Frontal cortex (tissue), 4 donors: ENCODE data around the gene UNC13A. TPM values are rescaled to one million over a fixed set of nuclear protein-coding genes. Genes with fewer than 3 reads are reported as not detected.
"Not testable (repeated sequence)": the region's sequence is repeated elsewhere in the genome, so short reads cannot be mapped to it uniquely, and the experiment has no call there.

ENCODE experiments used
- DNase-seq, 2 donors: peaks; one replicate each; pipeline ENCODE4 v3.0.0; 2012; ENCODE audit warnings: low spot score in 2 of 2
- FAIRE-seq: peaks from 2 replicates; lab custom pipeline; 2012; peaks lifted over from hg19 to GRCh38; lab: Jason Lieb, UNC
- total RNA-seq: library from RNA; depleted of rRNA; stranded (reverse); fragments of >200 nt; gene quantifications from one replicate; pipeline ENCODE4 v1.2.3, GENCODE V29; 2014
- donor health status: control.
- donor health status: control.
- donor health status: control.

Gene UNC13A
- total RNA-seq, 1 donor from 2014 or later = 27.3 TPM

DNA sequence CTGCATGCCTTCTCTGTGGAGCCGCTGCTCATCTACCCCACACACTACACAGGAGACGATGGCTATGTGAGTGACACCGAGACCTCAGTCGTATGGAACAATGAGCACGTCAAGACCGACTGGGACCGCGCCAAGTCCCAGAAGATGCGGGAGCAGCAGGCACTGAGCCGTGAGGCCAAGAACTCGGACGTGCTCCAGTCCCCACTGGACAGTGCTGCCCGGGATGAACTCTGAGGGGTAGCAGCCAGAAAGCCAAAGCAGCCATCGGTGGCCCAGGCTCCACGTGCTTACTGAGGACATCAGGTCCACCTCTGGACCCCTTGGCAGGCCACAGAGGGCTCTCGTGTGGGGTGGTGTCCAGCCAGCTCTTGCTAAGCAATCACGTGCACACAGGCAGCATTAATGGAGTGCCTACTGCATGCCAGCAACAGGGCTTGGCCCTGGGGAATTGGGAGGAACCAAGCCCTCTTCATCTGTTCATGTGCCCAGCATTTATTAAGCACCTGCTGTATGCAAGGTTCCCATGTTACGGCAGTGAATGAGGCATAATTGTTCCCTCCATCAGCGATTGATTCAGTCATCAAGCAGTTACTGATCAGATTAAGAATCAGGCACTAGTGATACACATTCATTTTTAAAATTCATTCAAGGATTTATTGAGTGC, 106.8 kb downstream of the UNC13A start:
- no peak for FAIRE-seq
- no peak for DNase-seq

- no peak for FAIRE-seq
- no peak for DNase-seq
Observed at GRCh38 chr19:17580470-17581144, 107.5 kb downstream of the UNC13A start.

DNA sequence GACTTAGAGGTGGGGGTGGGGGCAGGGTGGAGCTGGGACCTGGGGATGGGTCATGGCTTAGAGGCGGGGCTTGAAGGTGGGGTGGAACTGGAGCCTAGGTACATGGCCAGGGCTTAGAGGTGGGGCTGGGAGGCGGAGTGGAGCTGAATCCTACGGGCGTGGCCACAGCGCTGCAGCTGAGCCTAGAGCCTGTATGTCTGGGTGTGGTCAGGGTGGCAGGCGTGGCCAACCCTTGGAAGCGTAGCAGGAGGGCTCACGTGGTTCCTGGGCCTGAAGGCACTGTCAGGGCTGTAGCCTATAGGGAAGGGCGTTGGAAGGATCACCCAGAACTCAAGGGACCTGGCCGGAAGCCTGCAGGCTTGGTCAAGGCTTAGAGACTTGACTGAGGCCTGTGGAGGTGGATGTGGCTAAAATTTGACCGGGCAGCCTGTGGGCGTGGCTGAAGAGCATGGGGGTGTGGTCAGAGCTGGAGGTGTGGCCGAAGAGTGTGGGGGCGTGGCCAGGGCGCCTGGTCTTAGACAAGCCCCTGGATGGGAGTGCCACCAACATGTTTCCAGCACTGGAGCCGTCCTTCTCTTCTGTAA, 108.4 kb downstream of the UNC13A start:
- peak in 1 of 2 donors; percentile 65 for DNase-seq

DNA sequence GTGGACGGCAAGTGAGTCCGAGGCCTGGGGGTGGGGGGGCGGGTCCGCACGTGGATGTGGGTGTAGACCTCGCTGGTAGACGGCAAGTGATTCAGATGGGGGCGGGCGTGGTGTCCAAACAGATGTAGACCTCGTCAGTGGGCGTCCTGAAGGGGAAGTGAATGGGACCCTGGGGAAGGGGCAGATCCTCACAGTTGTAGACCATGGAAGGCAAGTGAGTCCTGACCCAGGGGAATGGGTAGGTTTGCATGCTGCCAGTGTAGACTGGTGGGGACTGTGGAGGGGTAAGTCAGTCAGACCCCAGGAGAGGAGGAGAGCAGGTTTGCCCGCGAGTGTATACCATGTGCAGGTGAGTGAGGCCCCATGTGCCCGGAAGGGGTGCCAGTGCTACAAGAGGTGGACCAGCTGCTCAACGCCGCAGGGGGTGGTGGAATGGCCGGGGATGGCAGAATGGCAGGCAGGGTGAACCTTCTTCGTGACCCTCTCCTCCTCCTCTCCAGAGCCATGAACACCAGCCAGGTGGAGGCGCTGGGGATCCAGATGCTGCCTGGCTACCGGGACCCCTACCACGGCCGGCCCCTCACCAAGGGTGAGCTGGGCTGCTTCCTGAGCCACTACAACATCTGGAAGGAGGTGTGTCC, 110.6 kb downstream of the UNC13A start:
- DNase-seq = no peak
- no peak for FAIRE-seq

More for the DNA sequence above, 108.4 kb downstream of the UNC13A start:
- FAIRE-seq = no peak

- FAIRE-seq (no peak), DNase-seq (no peak)
Observed at GRCh38 chr19:17576758-17577456, 111.2 kb downstream of the UNC13A start.

DNA sequence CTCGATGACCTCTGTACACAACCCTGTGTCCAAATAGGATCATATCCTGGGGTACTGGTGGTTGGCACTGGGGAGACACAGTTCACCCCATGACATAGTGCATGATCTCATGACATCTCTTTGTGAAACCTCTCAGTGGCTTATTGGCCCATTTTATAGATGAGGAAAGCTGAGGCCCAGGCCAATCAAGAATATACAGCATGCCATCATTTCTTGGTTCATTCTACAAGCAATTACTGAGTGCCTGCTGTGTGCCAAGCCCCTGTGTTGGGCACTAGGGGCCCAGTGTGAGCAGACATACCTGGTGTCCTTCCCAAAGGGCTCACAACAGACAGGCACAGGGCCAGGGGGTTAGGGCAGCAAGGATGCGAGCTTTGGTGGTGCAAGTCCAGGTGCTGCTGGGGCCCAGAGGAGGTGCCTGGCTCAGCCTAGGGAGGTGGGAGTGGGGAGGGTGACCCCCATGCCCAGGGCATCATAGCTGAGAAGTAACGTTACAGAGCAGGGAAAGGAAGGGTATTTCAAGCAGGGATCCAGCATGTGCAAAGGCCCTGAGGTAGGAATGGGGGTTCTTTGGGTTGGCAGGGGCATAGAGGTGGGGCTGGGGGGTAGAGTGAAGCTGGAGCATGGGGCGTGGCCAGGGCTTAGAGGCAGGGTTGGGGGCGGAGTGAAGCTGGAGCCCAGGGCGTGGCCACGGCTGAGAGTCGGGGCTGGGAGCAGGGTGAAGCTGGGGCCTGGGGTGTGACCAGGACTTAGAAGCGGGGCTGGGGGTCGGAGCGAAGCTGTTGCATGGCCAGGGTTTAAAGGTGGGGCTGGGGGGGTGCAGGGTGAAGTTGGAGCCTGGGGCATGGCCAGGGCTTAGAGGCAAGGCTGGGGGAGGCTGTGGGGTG, 112.0 kb downstream of the UNC13A start:
- DNase-seq (no peak), FAIRE-seq (no peak)

DNA sequence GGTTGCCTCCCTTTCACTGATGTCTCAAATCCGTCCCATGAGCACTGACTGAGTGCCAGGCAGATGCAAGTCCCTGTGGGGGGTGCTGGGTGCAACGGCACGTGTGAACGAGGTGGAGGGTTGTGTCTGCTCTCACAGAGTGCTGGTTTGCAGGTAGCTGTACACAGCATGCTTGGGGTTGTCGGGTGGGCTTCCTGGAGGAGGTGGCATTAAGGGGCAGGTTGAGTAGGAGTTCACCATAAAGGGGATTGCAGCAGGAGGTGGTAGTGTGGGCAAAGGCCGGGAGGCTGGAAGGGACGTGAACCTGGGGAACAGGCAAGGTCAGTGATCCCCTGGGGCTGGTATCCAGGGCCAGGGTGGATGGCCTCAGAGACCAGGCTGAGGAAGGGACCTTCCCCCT, 115.5 kb downstream of the UNC13A start:
- no peak for FAIRE-seq
- no peak for DNase-seq

- no peak for DNase-seq
- FAIRE-seq = no peak
Observed at GRCh38 chr19:17570791-17571190, 117.4 kb downstream of the UNC13A start.

- not testable (repeated sequence) for DNase-seq, FAIRE-seq
Observed at GRCh38 chr19:17570291-17570690, 117.9 kb downstream of the UNC13A start.

- FAIRE-seq (no peak), DNase-seq (no peak)
Observed at GRCh38 chr19:17567940-17568339, 120.2 kb downstream of the UNC13A start.

DNA sequence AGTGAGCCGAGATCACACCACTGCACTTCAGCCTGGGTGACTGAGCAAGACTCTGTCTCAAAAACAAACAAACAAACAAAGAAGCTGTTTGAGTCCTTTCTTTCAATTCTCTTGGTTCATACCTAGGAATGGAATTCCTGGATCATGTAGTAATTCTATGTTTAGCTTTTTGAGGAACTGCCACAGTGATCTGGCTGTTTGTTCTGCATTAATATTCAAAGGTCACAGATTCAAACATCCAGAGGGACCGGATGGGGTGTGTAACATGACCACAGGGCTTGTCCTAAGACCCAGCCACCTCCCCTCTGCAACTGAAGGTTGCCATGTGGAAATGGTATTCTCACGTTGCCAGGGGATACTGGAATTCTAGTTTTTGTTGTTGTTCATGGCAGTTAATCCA, 122.5 kb downstream of the UNC13A start:
- no peak for FAIRE-seq
- DNase-seq = no peak

DNA sequence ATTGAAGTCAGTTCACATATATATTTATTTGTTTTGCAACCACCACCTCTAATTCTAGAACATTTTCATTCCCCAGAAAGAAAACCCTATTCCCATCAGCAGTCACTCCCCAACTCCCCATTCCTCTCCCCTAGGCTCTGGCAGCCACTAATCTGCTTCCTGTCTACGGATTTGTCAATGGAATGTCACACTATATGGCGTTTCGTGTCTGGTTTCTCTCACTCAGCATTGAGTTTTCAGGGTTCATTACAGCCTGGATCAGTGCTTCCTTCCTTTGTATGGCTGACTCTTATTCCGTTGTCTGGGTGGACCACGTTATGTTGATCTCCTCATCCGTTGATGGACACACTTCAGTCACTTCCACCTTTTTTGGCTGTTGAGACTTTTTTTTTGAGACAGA, 123.4 kb downstream of the UNC13A start:
- DNase-seq (no peak), FAIRE-seq (no peak)

DNA sequence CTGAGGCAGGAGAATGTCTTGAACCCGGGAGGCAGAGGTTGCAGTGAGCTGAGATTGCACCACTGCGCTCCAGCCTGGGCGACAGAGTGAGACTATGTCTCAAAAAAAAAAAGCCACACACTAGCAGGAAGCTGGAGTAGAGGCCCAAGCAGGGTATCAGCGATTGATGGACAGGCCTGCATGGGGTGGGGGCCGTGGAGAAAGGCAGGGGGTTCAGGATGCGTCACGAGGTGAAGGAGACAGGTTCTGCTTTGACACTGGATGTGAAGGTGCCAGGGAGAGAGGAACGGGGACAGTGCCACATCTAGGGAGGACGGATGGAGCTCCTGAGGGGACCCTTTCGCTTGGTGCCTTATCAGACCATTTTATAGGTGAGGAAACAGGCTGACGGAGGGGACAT, 125.6 kb downstream of the UNC13A start:
- no peak for DNase-seq
- no peak for FAIRE-seq

DNA sequence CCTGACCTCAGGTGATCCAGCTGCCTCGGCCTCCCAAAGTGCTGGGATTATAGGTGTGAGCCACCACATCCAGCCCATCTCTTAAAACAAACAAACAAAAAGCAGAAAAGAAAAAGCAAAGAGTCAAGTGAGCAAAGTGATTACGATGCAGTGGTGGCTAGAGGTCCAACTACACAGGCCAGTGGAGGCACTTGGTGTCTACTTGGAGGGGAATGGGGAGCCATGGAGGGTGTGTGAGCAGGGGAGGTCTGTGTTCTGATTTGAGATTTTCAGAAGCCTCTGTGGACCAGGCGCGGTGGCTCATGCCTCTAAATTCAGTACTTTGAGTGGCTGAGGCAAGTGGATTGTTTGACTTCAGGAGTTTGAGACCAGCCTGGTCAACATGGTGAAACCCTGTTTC, 126.1 kb downstream of the UNC13A start:
- no peak for FAIRE-seq
- DNase-seq = no peak

- DNase-seq (no peak), FAIRE-seq (no peak)
Observed at GRCh38 chr19:17560205-17560595, 128.0 kb downstream of the UNC13A start.

DNA sequence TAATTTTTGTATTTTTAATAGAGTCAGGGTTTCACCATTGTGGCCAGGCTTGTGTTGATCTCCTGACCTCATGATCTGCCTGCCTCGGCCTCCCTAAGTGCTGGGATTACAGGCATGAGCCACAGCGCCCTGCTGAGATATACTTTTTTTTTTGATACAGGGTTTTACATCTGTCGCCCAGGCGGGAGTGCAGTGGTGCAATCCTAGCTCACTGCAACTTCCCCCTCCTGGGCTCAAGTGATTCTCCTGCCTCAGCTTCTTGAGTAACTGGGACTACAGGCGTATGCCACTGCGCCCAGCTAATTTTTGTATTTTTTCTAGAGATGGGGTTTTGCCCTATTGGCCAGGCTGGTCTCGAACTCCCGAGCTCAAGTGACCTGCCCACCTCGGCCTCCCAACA, 130.7 kb downstream of the UNC13A start:
- DNase-seq (no peak), FAIRE-seq (no peak)

- FAIRE-seq (no peak), DNase-seq (no peak)
Observed at GRCh38 chr19:17556995-17557394, 131.2 kb downstream of the UNC13A start.

GRCh38 chr19:17555929-17556813, 132.0 kb downstream of the UNC13A start:
- FAIRE-seq = no peak

More at GRCh38 chr19:17555929-17556813, 132.0 kb downstream of the UNC13A start:
- peak in 1 of 2 donors; percentile 38 for DNase-seq
